ENCODE results near the gene HNRNPUL1.
"Not testable (repeated sequence)": the region's sequence is repeated elsewhere in the genome, so short reads cannot be mapped to it uniquely, and the experiment has no call there.

The HNRNPUL1 gene

DNA sequence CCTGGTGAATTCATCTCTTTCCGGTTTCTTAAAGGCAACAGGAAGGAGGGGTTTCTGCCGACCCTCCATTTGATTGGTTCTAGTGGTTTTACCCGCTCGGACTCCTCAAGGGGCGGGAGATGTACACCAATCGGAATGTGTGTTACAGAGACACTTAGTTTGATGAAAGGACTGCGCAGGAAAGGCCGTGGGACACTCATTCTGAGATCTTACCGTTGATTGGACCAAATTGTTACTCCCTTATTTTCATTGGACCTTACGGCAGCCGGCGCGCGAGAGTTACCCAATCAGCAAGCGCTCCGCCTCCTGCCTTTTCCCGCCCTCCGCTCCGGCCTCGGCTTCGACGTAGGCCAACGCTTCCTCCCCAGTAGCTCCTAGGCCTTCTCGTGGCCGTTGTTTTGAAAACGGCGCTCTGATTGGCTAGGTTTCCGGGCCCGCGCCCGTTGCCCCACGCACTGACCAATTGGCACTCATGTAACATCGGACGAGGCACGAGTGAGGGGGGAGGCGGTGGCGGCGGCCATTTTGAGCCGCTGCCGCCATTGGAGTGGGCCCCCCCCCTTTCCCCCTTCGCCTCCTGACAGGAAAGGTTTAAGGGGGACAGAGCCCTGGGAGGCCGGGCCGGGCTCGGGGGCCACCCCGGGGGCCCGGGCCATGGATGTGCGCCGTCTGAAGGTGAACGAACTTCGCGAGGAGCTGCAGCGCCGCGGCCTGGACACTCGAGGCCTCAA, at the start of gene HNRNPUL1:
Gene HNRNPUL1 (plus strand): TSS at position 523 of the 731 bp plus-strand sequence. CDS start 132 bp downstream, at position 655.
- peak; percentile 98 to 99 for DNase-seq (ENCODE audit: extremely low read depth in 1 of 2, low read depth in 1 of 2)

- DNase-seq (ENCODE audit: extremely low read depth in 1 of 2, low read depth in 1 of 2) = no peak
Measured at GRCh38 chr19:41217741-41218140, 46.4 kb upstream of the HNRNPUL1 start.

- DNase-seq (ENCODE audit: extremely low read depth in 1 of 2, low read depth in 1 of 2) = no peak
Measured at GRCh38 chr19:41218249-41218614, 45.9 kb upstream of the HNRNPUL1 start.

DNA sequence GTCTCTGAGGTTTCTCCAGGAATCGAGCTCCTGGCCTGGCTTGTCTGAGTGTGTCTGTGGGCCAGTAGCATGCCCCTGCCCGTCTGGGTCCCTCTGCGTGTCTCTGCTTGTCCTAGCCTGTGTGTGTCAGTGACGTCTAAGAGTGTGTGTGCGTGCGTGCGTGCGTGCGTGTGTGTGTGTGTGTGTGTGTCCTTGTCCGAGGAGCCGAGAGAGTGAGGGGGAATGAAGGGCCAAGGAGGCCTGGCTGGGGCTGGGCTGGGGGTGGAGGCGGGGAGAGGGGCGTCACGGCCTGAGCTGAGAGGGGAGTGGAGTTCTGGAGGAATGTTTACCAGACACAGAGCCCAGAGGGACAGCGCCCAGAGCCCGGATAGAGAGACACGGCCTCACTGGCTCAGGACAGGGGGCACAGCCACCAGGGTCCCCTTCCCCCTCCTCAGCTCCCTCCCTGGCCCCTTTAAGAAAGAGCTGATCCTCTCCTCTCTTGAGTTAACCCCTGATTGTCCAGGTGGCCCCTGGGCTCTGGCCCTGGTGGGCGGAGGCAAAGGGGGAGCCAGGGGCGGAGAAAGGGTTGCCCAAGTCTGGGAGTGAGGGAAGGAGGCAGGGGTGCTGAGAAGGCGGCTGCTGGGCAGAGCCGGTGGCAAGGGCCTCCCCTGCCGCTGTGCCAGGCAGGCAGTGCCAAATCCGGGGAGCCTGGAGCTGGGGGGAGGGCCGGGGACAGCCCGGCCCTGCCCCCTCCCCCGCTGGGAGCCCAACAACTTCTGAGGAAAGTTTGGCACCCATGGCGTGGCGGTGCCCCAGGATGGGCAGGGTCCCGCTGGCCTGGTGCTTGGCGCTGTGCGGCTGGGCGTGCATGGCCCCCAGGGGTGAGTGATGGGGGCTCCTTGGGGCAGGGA, 45.3 kb upstream of the HNRNPUL1 start, which contains the start of gene AXL:
Gene AXL (plus strand): TSS at position 609 of the 893 bp plus-strand sequence. CDS start 170 bp downstream, at position 779.
- no peak for DNase-seq (ENCODE audit: extremely low read depth in 1 of 2, low read depth in 1 of 2)

GRCh38 chr19:41219924-41220567, 44.1 kb upstream of the HNRNPUL1 start:
- no peak for DNase-seq (ENCODE audit: extremely low read depth in 1 of 2, low read depth in 1 of 2)

- DNase-seq (ENCODE audit: extremely low read depth in 1 of 2, low read depth in 1 of 2) = no peak
Measured at GRCh38 chr19:41220811-41221210, 43.4 kb upstream of the HNRNPUL1 start.

DNA sequence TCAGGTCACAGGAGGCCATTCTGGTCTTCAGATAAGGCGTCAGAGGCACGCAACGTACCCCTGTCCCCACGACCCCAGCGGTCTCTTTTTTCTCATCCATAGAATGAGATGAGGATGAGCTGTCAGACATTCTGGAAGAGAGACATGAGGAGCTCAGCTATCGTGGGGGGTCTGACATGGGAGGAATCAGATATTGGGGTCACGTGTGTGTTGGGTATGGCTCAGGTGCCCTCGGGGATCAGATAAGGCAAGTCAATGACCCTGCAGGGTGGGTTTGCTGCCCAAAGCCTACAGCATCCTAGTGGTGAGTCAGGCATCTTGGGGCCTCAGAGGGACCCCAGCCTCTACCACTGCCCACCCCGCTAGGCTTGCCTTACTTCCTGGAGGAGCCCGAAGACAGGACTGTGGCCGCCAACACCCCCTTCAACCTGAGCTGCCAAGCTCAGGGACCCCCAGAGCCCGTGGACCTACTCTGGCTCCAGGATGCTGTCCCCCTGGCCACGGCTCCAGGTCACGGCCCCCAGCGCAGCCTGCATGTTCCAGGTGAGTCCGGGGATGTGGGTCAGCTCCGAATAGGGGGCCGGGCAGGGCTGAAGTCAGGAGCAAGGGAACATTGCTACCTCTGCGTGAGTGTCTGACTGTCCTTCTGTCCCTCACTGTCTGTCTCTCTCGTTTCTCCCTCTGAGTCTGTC, 42.5 kb upstream of the HNRNPUL1 start:
- DNase-seq (ENCODE audit: extremely low read depth in 1 of 2, low read depth in 1 of 2) = no peak

DNA sequence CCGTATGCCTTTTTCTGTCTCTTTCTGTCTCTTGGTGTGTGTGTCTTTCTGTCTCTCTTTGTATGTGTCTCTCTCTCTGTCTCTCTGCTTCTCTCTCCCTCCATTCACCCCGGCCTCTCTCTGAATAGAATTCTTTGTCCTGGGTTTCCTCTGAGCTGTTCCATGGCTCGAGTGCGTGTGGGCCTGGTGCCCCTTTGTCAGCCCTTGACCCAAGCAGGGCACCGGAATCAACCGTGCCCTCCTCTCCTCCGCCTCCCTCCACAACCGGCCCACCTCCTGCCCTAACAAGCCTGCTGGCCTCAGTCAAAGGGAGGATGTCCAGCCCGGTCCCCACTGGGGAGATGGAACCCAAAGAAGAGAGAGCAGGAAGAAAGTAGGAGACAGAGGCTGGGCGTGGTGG, 41.9 kb upstream of the HNRNPUL1 start:
- DNase-seq (ENCODE audit: extremely low read depth in 1 of 2, low read depth in 1 of 2) = no peak

- no peak for DNase-seq (ENCODE audit: extremely low read depth in 1 of 2, low read depth in 1 of 2)
Measured at GRCh38 chr19:41223431-41224234, 40.5 kb upstream of the HNRNPUL1 start.

DNA sequence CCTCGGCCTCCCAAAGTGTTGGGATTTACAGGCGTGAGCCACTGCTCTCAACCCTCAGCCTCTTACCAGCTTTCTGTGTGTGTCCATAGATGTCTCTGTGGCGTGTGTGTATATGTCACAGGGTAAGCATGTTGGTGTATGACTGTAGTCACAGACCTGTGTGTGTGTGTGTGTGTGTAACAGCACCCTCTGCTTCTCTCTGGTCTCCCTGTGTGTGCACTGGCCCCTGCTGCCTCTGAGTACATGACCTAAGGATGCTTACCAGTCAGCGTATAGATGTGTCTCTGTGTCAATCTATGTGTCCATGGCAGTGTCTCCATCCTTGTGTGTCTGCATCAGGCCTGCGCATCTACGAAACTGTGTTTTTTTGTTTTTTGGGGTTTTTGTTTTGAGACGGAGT, 39.5 kb upstream of the HNRNPUL1 start:
- no peak for DNase-seq (ENCODE audit: extremely low read depth in 1 of 2, low read depth in 1 of 2)

DNA sequence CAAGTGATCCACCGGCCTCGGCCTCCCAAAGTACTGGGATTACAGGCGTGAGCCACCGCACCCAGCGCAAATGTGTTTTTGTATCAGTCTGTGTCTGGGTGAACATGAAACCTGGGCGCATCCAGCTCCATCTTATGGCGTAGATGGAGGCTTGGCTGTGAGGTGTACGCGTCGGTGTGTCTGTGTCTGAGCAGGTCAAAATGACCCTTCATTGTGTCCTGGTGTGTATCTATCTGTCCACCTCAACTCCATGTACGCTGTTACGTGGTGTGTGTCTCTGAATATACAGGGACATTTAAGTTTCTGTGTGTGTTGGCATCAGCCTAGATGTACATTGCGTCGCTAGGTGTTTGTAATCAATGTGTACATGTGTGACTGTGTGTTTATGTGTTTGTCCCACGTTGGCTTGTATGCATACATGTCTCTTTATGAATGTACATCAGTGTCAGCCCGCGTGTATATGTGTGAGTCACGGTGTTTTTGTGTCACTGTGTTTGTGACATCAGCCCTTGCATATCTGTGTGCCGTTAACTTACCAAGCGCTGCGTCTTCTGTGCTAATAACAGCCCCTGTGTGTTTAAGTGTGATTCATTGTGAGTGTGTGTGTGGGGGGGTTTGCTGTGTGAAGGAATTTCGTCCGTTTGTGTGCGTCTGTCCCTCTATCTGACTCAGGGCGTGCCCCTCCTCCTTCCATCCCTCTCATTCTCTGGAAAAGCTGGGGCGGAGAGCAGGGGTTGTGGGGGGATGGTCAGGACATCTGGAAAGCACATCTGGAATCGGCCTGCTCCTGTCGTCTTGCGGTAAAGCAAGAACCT, 38.7 kb upstream of the HNRNPUL1 start:
- DNase-seq (ENCODE audit: extremely low read depth in 1 of 2, low read depth in 1 of 2) = no peak

DNA sequence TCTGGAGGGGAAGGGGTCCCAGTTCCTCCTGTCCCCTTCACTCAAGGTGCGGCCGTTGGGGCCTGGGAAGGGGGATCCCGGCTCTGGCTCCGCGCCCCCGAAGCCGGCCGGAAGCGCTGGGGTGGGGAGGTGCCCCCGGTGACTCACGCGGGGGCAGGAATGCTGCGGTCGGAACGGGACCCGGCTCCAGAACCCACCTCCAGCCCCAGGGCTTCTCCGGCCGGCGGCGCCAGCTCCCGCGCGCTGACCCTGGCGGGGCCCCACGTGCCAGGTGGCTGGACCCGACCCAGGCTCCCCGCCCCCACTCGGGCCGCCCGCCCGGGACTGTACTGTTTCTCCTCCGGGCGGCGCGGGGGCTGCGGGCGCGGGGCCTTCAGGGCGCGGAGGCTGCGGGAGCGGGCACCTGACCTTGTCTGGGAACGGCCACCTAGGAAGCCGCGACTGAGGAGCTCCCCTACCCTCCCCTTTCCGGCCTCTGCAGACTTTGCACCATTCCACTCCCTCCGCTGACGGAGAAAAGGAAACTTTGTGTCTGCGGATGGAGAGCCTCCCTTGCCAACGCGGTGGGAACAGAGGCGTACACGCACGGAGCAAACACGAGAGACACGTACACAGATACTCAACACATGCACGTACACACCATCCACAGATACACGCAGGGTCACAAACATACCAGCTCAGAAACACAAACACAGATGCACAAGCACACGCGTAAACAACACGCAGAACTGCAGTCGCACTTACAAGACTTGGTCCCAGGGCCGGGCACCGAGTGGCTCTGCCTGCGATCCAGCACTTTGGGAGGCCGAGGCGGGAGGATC, 37.9 kb upstream of the HNRNPUL1 start:
- DNase-seq (ENCODE audit: extremely low read depth in 1 of 2, low read depth in 1 of 2) = peak in 1 of 2 donors; percentile 16

DNA sequence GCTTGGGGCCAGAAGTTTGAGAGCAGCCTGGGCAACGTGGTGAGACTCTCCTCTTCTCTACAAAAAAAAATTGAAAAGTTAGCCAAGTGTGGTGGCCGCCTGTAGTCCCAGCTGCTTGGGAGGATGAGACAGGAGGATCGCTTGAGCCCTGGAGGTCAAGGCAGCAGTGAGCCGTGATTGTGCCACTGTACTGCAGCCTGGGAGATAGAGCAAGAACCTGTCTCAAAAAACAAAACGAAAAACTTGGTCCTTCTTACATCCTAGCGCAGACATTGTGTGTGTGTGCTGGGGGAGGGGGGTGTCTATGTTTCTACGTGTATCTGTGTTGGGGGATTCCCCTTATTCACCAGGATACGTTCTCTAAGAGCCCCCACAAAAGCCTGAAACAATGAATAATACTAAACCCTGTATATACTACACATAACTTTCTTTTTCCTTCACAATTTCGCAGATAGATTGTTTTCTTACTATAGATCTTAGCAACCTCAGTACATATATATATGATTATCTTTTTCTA, 37.2 kb upstream of the HNRNPUL1 start:
- DNase-seq (ENCODE audit: extremely low read depth in 1 of 2, low read depth in 1 of 2) = no peak

DNA sequence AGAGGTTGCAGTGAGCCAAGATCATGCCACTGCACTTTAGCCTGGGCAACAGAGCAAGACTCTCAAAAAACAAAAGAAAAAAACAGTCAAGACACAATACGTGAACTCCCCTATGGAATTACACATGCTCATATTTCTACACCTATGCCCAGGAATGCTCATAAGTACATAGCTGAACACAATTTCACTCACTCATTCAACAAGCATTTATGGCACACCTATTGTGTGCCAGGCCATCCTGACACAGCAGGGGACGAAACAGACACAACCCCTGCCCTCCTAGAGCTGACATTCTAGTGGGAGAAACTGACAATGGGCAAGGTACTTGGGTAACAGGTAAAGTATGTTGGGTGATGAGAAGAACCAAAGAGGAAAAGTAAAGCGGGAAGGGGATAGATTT, 35.7 kb upstream of the HNRNPUL1 start:
- no peak for DNase-seq (ENCODE audit: extremely low read depth in 1 of 2, low read depth in 1 of 2)

DNA sequence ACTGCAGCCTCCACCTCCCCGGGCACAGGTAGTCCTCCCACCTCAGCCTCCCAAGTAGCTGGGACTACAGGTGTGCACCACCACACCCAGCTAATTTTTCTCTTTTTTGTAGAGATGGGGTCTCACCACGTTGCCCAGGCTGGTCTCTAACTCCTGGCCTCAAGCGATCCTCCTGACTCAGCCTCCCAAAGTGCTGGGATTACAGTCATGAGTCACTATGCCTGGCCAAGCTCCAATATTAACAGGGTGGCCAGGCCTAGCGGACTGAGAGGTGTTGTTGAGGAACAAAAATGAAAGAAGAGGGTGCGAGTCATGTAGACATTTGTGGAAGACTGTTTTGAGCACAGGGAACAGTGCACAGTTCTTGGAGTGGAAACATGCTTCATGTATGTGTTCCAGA, 34.8 kb upstream of the HNRNPUL1 start:
- not testable (repeated sequence) for DNase-seq (ENCODE audit: extremely low read depth in 1 of 2, low read depth in 1 of 2)

- DNase-seq (ENCODE audit: extremely low read depth in 1 of 2, low read depth in 1 of 2) = no peak
Measured at GRCh38 chr19:41230067-41230857, 33.9 kb upstream of the HNRNPUL1 start.

GRCh38 chr19:41232686-41233085, 31.5 kb upstream of the HNRNPUL1 start:
- no peak for DNase-seq (ENCODE audit: extremely low read depth in 1 of 2, low read depth in 1 of 2)
